GM12892 (cell line): ENCODE data around the gene KDM6A.
A peak's percentile ranks its signal among the peaks of the same experiment; 100 is the strongest.
"Not testable (repeated sequence)": the region's sequence is repeated elsewhere in the genome, so short reads cannot be mapped to it uniquely, and the experiment has no call there.

ENCODE experiments used
- DNase-seq: peaks from one replicate; pipeline ENCODE4 v3.0.0; 2011; ENCODE audit not compliant: insufficient read length
- FAIRE-seq: peaks from 2 replicates; lab custom pipeline; 2011; peaks lifted over from hg19 to GRCh38; lab: Jason Lieb, UNC
- POLR2A ChIP-seq: IDR thresholded peaks from 2 replicates; pipeline ENCODE4 v1.6.1; 2011; ENCODE audit warnings: low read depth, low read length, control low read depth
- POLR2AphosphoS5 ChIP-seq: IDR thresholded peaks from 2 replicates; pipeline ENCODE4 v1.6.1; 2011; ENCODE audit warnings: low read depth, low read length, control low read depth
- TAF1 ChIP-seq: IDR thresholded peaks from 2 replicates; pipeline ENCODE4 v1.6.1; 2011; ENCODE audit warnings: low read depth, mild to moderate bottlenecking, control low read depth, low read length, borderline replicate concordance

The KDM6A gene

DNA sequence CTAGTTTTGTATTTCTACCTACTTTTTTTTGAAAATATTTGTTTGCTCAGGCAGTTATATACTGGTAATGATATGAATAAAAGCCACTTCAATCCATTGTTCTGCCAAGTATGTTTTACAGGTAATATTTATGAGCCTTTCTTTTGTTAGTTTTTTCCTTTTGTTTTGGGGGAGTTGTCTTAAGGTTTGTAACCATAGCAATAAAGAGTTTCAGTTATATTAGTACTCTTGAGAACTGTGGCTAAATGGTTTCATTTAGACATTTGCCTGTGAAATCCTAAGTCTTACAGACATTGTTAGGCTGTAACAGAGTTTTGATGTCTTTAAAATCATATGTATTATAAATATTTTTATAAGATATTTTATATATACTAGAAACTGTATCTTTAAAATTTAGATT is 177.6 kb downstream of the KDM6A start:
- TF ChIP-seq POLR2A (no peak), POLR2AphosphoS5 (no peak), TAF1 (no peak)
- no peak for DNase-seq
- FAIRE-seq = no peak

DNA sequence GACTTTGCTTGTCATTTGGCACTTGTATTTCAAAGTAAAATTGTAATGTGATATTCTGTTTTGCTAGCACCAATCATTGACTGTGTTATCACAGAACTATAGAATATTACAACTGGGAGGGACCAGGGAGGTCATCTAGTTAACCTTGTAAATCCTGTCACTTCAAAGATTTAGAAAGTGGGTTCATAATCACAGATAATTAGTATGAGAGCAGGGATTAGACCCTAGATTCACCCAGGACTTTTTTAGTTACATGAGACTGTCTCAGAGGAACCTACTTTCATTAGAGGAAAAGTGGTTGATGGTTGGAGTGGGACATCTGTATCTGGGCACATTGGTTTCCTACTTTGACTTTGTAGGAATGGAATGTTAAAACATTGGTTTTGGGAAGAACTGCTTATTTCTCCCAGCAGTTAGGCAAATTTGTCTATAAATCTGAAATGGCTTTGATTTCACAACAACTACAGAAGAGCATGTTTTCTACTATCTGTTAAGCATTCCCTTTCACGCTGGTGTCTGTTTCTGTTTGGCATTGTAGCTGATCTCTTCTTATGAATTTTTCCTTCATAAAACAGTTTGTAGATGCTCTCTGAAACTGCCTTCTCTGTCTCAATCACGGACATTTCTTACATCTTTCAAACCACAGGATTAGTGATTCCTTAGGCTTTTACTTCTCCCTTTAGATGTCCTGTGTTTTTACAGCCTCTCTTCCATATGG is 183.6 kb downstream of the KDM6A start:
- DNase-seq (no peak), FAIRE-seq (peak; percentile 9)
- TF ChIP-seq POLR2A (no peak), POLR2AphosphoS5 (no peak), TAF1 (no peak)

DNA sequence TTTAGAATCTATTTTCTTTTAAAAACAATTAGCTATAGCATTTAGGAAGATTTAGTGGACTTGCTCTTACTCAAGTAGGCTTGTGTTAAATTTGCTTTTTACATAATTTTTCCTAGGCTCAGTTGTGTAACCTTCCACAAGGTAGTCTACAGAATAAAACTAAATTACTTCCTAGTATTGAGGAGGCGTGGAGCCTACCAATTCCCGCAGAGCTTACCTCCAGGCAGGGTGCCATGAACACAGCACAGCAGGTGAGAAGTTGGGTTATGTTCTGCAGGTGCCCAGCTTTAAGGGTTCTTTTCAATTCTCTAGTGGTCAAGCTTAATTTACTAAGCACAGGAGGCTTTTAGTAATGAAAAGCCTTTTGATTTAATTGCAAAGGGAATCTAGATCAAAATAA is 186.9 kb downstream of the KDM6A start:
- not testable (repeated sequence) for FAIRE-seq, DNase-seq

DNA sequence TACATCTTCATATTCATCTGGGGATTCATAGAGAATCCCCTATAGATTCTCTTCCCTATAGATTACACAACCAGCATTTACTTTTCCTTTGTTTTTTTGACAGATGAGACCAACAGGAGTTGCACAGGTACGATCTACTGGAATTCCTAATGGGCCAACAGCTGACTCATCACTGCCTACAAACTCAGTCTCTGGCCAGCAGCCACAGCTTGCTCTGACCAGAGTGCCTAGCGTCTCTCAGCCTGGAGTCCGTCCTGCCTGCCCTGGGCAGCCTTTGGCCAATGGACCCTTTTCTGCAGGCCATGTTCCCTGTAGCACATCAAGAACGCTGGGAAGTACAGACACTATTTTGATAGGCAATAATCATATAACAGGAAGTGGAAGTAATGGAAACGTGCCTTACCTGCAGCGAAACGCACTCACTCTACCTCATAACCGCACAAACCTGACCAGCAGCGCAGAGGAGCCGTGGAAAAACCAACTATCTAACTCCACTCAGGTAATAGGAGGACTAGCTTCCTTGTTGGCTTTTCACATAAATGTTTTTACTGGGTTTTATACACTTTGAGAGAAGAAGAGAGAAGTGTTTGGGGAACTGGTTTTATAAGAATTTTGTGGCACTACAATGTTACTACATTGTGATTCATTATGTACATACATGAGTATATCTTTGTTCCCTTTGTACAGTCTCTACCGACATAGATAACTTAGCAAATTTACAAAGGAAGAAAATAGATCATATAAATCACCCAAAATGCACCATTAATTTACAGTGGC is 190.5 kb downstream of the KDM6A start:
- no peak for TF ChIP-seq POLR2A
- TF ChIP-seq POLR2AphosphoS5 = no peak
- TF ChIP-seq TAF1 = no peak
- DNase-seq (no peak), FAIRE-seq (peak; percentile 33)

- TF ChIP-seq TAF1 (no peak), POLR2AphosphoS5 (no peak), POLR2A (no peak)
- no peak for DNase-seq
- FAIRE-seq = peak; percentile 14
Measured at GRCh38 chrX:45068569-45068968, 195.6 kb downstream of the KDM6A start.

DNA sequence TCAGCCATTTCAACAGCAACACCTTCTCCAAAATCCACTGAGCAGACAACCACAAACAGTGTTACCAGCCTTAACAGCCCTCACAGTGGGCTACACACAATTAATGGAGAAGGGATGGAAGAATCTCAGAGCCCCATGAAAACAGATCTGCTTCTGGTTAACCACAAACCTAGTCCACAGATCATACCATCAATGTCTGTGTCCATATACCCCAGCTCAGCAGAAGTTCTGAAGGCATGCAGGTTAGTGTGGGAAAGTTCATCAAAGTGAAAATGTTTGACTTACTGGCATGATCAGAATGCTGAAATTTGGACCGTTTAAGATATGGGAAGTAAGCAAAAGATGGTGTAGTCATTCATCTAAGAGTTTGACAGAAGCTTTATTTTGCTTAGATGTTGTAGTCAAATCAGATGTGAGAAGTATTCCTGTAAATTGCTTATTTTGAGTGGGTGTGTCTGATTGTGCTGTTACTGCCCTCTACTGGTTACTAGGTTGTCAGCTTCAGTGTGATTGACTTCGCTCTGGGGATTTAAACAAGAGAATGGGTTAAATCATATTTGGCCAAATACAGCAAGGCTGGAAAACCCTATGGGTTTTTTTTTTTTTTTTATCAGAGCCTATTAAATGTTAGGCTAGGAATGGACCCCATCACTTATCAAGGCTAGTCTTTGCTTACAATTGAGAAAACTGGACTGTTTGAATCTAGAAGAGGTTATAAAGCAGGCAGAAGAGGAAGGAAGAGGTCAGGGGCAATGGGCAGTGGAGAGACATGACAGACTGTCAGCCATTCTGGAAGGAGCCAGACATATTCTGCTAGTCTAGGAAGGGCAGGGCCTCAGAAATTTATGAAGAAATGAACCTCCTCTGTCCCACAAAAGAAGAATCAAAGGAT is 197.4 kb downstream of the KDM6A start:
- no peak for TF ChIP-seq POLR2AphosphoS5
- TF ChIP-seq POLR2A = no peak
- no peak for TF ChIP-seq TAF1
- FAIRE-seq (peak; percentile 91), DNase-seq (no peak)

- not testable (repeated sequence) for DNase-seq, FAIRE-seq
Measured at GRCh38 chrX:45073011-45073410, 200.0 kb downstream of the KDM6A start.

GRCh38 chrX:45077748-45078424 is 204.9 kb downstream of the KDM6A start:
- TF ChIP-seq POLR2AphosphoS5 (no peak), TAF1 (no peak), POLR2A (no peak)
- peak; percentile 80 for FAIRE-seq
- DNase-seq = no peak

DNA sequence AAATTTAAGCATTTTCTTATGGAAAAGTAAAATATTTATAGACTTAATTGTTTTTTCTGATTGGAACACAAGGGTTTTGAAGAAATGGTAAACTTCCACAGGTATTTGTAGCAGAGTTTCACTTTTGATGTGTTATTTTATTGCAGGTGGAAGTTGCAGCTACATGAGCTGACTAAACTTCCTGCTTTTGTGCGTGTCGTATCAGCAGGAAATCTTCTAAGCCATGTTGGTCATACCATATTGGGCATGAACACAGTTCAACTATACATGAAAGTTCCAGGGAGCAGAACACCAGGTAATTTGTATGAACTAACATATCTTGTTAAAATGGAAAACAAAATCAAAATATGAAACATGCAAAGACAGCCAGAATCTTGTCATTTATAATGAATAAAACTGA is 210.3 kb downstream of the KDM6A start:
- TF ChIP-seq TAF1 (no peak), POLR2A (no peak), POLR2AphosphoS5 (no peak)

DNA sequence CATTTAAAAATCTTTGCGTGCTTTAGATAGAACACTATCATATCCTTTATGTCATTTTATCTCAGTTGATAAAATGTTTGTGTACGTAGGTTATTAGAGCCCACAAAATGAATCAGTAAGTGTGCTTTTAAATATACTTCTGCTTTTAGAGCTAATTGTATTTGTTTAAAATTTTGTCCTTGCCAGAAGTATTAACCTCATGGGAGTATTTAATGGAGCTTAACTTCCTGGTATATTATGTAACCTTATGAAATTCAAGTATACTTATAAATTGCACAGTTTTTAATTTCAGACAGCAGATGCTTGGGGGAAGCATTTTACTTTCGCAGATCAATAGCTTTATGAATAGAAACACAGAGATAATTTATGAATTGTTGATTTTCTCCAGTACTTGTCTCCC is 237.5 kb downstream of the KDM6A start:
- DNase-seq (no peak), FAIRE-seq (no peak)
- TF ChIP-seq TAF1 (no peak), POLR2AphosphoS5 (no peak), POLR2A (no peak)

More for the DNA sequence above, 210.3 kb downstream of the KDM6A start:
- FAIRE-seq = peak; percentile 9
- DNase-seq = no peak

DNA sequence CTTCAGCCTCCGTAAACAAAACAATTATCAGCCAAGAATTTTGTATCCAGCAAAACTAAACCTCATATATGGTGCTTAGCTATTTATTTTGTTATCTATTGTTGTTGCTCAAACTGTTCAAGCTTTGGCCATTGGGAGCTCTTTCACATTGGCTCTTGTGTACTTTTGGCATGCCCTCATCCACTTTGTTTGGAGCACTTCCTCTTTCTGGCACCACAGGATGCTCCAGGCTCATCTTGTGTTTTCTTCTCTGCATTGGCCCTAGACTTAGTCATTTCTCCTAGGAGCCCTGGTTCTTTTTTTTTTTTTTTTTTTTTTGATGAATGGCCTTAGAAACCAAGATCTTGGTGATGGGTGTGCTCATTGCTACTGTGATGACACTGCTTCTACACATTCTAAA is 253.2 kb downstream of the KDM6A start:
- DNase-seq (no peak), FAIRE-seq (no peak)
- no peak for TF ChIP-seq POLR2A
- no peak for TF ChIP-seq POLR2AphosphoS5
